LNCaP clone FGC (cell line): ENCODE data around the gene XPR1.

Experiments
- DNase-seq: peaks from one replicate; pipeline ENCODE4 v3.0.0-alpha.2; 2011; ENCODE audit warnings: low read depth
- H3K4me3 ChIP-seq: 2 replicates; pipeline ENCODE4 v1.5.1; 2011; ENCODE audit warnings: mild to moderate bottlenecking, low read depth, low read length, control low read depth
- TF ChIP-seq, protein P1 (sequence below): IDR thresholded peaks from 2 replicates; pipeline ENCODE4 v1.5.1; 2012; ENCODE audit warnings: mild to moderate bottlenecking; ENCODE audit not compliant: control insufficient read depth, insufficient read depth; ENCODE audit errors: extremely low read depth

The XPR1 gene

GRCh38 chr1:180594723-180595122 is 37.1 kb upstream of the XPR1 start:
- TF ChIP-seq, protein P1, sequence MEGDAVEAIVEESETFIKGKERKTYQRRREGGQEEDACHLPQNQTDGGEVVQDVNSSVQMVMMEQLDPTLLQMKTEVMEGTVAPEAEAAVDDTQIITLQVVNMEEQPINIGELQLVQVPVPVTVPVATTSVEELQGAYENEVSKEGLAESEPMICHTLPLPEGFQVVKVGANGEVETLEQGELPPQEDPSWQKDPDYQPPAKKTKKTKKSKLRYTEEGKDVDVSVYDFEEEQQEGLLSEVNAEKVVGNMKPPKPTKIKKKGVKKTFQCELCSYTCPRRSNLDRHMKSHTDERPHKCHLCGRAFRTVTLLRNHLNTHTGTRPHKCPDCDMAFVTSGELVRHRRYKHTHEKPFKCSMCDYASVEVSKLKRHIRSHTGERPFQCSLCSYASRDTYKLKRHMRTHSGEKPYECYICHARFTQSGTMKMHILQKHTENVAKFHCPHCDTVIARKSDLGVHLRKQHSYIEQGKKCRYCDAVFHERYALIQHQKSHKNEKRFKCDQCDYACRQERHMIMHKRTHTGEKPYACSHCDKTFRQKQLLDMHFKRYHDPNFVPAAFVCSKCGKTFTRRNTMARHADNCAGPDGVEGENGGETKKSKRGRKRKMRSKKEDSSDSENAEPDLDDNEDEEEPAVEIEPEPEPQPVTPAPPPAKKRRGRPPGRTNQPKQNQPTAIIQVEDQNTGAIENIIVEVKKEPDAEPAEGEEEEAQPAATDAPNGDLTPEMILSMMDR: no peak
- DNase-seq: no peak
- no peak overlapping the region for H3K4me3 ChIP-seq

- DNase-seq: no peak
- H3K4me3 ChIP-seq: no peak overlapping the region
- TF ChIP-seq, protein P1: no peak
Observed at GRCh38 chr1:180595966-180596365, 35.9 kb upstream of the XPR1 start.

DNA sequence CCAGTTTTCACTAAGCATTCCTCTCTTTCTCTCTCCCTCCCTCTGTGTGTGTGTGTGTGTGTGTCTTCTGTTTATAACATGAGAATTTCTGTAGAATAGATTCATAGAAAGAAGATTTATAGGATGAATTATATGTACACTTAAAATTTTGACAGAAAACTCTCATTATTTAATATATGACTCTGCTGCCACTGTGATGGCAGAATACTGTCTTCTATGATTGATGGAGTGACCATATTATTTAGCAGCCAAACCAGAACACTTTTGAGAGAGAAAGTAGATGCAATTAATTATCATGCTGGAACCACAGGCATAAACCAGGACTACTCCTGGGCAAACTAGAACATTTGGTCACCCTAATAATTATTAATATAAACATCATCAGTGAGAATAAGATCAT is 34.3 kb upstream of the XPR1 start:
- H3K4me3 ChIP-seq: no peak overlapping the region
- DNase-seq: no peak
- TF ChIP-seq, protein P1: no peak

GRCh38 chr1:180598333-180598974 is 33.4 kb upstream of the XPR1 start:
- TF ChIP-seq, protein P1: no peak
- DNase-seq: no peak
- no peak overlapping the region for H3K4me3 ChIP-seq

DNA sequence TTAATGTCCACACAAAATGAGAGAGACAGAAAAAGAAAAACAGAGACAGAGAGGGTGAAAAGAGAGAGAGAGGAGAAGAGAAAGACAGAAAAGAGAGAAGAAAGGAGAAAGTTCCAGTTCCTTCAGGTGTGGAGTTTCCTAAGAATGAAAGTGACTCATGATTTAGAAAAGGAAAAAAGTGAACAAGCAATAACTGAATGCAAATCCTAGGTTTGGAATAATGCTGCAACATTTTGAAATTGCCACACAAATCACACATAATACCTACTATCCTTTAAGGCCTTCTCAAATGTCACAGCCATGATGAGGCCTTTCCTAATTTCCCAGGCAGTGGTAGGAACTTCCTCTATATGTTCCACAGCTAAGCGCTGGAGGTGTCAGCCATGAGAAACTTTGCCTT is 31.5 kb upstream of the XPR1 start:
- H3K4me3 ChIP-seq: no peak overlapping the region
- no peak for DNase-seq
- TF ChIP-seq, protein P1: no peak

GRCh38 chr1:180601512-180601911 is 30.3 kb upstream of the XPR1 start:
- TF ChIP-seq, protein P1: no peak
- no peak overlapping the region for H3K4me3 ChIP-seq
- no peak for DNase-seq

DNA sequence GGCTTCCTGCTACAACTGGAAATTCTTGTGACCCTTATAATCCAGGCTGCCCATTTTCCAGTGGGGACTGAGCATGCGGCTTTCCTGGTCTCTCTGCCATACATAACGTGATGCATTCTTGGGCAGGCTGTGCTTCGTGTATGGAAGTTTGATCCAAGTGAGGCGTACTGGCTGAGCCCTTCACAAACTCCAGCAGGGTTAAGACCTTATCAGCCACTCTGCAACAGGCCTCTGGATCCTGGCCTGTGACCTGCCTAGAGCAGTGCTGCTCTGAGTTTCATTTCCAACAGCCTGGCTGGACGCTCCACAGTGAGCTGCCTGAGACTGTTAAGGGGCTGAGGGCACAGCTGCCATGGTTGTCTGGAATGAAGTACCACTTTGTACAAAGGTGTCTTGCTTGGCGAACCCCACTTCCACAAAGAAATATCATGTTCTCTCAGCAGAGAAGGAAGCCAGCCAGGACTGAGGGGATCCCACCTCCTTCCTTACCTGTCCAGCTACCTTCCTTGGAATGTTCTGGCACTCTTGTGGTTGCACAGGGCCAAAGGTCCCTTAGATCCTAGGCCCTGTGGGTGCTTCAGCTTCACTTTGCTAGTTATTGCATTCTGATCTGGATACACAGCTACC is 28.5 kb upstream of the XPR1 start:
- DNase-seq: no peak
- H3K4me3 ChIP-seq: no peak overlapping the region
- TF ChIP-seq, protein P1: no peak
